ENCODE results near the gene ZNF519.
"Not testable (repeated sequence)": the region's sequence is repeated elsewhere in the genome, so short reads cannot be mapped to it uniquely, and the experiment has no call there.

GRCh38 chr18:14150766-14151165 lies 18.5 kb upstream of the ZNF519 start:
- TF ChIP-seq POLR2A, CTCF, POLR2AphosphoS5 (IDR thresholded peaks at IDR 0.05): not testable (repeated sequence)
